ENCODE measurements around the gene C5orf15. TPM values are rescaled to one million over a fixed set of nuclear protein-coding genes. Genes with fewer than 3 reads are reported as not detected.

The C5orf15 gene
- polyA plus RNA-seq, 1 of the 3 experiments (the other 2 are of a cell fraction), result 81.0 TPM

DNA sequence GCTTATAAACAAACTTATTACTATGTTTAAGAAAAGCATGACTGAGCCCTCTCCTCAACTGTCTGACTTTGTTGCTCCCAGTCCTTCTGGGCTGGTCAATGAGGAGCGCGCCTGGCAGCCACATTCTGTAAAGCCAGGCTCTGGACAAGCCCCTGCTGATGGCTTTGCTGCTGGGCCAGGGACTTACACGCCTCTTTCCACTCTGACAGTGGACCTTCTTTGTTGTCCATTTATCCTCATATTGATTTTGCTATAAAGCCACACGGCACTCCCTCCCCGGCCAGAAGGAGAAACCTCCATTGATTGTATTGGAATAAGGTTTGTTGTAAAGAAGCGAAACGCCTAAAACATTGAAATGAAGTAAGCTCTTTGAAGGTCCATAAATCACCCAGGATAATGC lies 50.6 kb downstream of the C5orf15 start (continued):
- TF ChIP-seq, protein P1, sequence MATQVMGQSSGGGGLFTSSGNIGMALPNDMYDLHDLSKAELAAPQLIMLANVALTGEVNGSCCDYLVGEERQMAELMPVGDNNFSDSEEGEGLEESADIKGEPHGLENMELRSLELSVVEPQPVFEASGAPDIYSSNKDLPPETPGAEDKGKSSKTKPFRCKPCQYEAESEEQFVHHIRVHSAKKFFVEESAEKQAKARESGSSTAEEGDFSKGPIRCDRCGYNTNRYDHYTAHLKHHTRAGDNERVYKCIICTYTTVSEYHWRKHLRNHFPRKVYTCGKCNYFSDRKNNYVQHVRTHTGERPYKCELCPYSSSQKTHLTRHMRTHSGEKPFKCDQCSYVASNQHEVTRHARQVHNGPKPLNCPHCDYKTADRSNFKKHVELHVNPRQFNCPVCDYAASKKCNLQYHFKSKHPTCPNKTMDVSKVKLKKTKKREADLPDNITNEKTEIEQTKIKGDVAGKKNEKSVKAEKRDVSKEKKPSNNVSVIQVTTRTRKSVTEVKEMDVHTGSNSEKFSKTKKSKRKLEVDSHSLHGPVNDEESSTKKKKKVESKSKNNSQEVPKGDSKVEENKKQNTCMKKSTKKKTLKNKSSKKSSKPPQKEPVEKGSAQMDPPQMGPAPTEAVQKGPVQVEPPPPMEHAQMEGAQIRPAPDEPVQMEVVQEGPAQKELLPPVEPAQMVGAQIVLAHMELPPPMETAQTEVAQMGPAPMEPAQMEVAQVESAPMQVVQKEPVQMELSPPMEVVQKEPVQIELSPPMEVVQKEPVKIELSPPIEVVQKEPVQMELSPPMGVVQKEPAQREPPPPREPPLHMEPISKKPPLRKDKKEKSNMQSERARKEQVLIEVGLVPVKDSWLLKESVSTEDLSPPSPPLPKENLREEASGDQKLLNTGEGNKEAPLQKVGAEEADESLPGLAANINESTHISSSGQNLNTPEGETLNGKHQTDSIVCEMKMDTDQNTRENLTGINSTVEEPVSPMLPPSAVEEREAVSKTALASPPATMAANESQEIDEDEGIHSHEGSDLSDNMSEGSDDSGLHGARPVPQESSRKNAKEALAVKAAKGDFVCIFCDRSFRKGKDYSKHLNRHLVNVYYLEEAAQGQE (IDR thresholded peaks at IDR 0.05; ENCODE audit: low read depth, low read length), result no peak
- TF ChIP-seq, protein P2, sequence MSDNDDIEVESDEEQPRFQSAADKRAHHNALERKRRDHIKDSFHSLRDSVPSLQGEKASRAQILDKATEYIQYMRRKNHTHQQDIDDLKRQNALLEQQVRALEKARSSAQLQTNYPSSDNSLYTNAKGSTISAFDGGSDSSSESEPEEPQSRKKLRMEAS (IDR thresholded peaks at IDR 0.05; ENCODE audit: low read depth), result no peak
- TF ChIP-seq NRF1 (IDR thresholded peaks at IDR 0.05; ENCODE audit: low read depth, low read length), result no peak
- no peak for TF ChIP-seq POLR2AphosphoS5 (IDR thresholded peaks at IDR 0.05; ENCODE audit: low read depth, low read length)
- TF ChIP-seq TAF1 (IDR thresholded peaks at IDR 0.05; ENCODE audit: borderline replicate concordance, low read depth, low read length), result no peak
- TF ChIP-seq JUND (IDR thresholded peaks at IDR 0.05), result no peak
- no peak for TF ChIP-seq TCF12 (IDR thresholded peaks at IDR 0.05)
- no peak for TF ChIP-seq GABPA (IDR thresholded peaks at IDR 0.05; ENCODE audit: low read depth)
- no peak for TF ChIP-seq FOSL2 (IDR thresholded peaks at IDR 0.05; ENCODE audit: borderline replicate concordance, low read depth)
- no peak for TF ChIP-seq YY1 (IDR thresholded peaks at IDR 0.05; ENCODE audit: low read depth)
- no peak for TF ChIP-seq NFIC (IDR thresholded peaks at IDR 0.05; ENCODE audit: borderline replicate concordance)

DNA sequence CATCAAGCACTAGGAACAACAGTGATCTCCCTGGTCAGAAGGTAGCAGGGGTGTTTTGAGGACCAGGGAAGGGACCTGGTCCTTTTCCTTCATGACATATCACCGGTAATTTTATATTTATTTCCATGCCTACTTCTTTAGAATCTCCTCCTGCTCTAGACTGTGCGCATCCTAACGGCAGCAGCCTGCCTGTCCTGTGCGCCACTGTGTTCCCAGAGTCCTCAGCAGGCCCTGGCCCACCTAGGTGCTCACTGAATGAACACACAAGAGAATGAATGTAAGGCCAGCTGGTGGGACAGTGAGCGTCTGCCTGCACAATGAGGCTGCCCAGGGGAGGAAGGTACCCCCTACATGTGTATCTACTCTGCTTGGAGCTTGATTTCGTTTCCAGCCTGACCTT lies 51.5 kb downstream of the C5orf15 start:
- Histone ChIP-seq H4K20me1 (ENCODE audit: insufficient read depth) (no peaks in the 10 kb centered on the region), H3K9ac (no peak overlapping the region), H3K27ac (ENCODE audit: low read depth in 2 of 2, low read length in 1 of 2) (no peak overlapping the region), H3K4me2 (no peak overlapping the region), H2AFZ (ENCODE audit: low read depth) (no peak overlapping the region), H3K79me2 (ENCODE audit: insufficient read depth) (no peaks in the 10 kb centered on the region), H3K9me2 (no peaks in the 10 kb centered on the region), H3K4me3 (ENCODE audit: low read depth in 2 of 2, low read length in 1 of 2) (no peak overlapping the region), H3K27me3 (ENCODE audit: insufficient read depth) (no peaks in the 10 kb centered on the region; the same call in 1 of the 2 replicates), H3K9me3 (no peaks in the 10 kb centered on the region), H3K36me3 (replicated peaks in 1 of 2; ENCODE audit: control insufficient read depth in 1 of 2, insufficient read depth in 2 of 2, low read length in 1 of 2) (no peaks in the 10 kb centered on the region), H3K4me1 (ENCODE audit: control insufficient read depth in 1 of 2, insufficient read depth in 2 of 2, low read depth in 1 of 2, low read length in 1 of 2) (peaks cover 0 to 23% of the 10 kb centered on the region in 2 experiments; a peak in 2 of 4 replicates), H3F3A (replicated peaks; ENCODE audit: insufficient read depth) (no peaks in the 10 kb centered on the region)
- no peak for DNase-seq
- TF ChIP-seq RAD21 (IDR thresholded peaks at IDR 0.05; ENCODE audit: low read length), result no peak
- WGBS (ENCODE audit: low lambda C conversion rate), result 60% methylated on average over 6 of the region's 6 CpGs
- ChIA-PET CTCF (interaction anchor here (1.1 to 3.4 kb wide), 3 partner anchors 49 to 495 kb away, joined by 3 to 10 read pairs (median 3); no protein-coding TSS in a partner anchor), POLR2A (no interaction called here)

DNA sequence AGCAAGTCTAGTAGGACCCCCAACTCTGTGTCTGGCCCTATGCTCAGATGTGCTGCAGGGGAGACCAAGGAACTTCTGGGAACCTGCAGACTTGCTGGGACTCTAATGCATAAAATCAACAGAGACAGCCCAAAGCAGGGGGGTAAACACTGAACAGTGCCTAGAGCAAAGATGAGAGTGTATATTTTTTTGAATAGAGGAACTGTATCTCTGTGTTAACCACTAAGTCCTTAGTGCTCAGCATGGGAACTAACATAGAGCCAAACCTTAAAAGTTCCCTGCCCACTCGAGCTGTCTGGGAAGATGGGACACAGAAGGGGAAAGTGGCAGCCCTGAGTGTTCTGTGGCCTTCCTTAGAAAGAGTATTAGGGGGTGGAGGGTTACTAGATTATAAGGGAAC lies 51.9 kb downstream of the C5orf15 start:
- ChIA-PET CTCF (interaction anchor here (0.6 to 3.4 kb wide), 3 partner anchors 14 to 492 kb away, joined by 3 to 10 read pairs (median 3); no protein-coding TSS in a partner anchor), POLR2A (no interaction called here)
- no peak for TF ChIP-seq RAD21 (IDR thresholded peaks at IDR 0.05; ENCODE audit: low read length)
- TF ChIP-seq, protein P2 (IDR thresholded peaks at IDR 0.05; ENCODE audit: low read depth), result no peak
- no peak for TF ChIP-seq EZH2phosphoT487 (IDR thresholded peaks at IDR 0.05; ENCODE audit: borderline replicate concordance, low read depth)
- TF ChIP-seq RFX5 (IDR thresholded peaks at IDR 0.05; ENCODE audit: low read length), result no peak
- no peak for TF ChIP-seq POLR2AphosphoS5 (IDR thresholded peaks at IDR 0.05; ENCODE audit: low read depth, low read length)
- TF ChIP-seq, protein P3, sequence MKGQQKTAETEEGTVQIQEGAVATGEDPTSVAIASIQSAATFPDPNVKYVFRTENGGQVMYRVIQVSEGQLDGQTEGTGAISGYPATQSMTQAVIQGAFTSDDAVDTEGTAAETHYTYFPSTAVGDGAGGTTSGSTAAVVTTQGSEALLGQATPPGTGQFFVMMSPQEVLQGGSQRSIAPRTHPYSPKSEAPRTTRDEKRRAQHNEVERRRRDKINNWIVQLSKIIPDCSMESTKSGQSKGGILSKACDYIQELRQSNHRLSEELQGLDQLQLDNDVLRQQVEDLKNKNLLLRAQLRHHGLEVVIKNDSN (IDR thresholded peaks at IDR 0.05; ENCODE audit: borderline replicate concordance, low read depth), result no peak
- TF ChIP-seq, protein P4, sequence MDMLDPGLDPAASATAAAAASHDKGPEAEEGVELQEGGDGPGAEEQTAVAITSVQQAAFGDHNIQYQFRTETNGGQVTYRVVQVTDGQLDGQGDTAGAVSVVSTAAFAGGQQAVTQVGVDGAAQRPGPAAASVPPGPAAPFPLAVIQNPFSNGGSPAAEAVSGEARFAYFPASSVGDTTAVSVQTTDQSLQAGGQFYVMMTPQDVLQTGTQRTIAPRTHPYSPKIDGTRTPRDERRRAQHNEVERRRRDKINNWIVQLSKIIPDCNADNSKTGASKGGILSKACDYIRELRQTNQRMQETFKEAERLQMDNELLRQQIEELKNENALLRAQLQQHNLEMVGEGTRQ (IDR thresholded peaks at IDR 0.05; ENCODE audit: borderline replicate concordance, low read depth, low read length), result no peak
- no peak for TF ChIP-seq CHD2 (IDR thresholded peaks at IDR 0.05; ENCODE audit: low read length, partially characterized antibody)
- no peak for TF ChIP-seq YY1 (IDR thresholded peaks at IDR 0.05; ENCODE audit: low read depth)
- TF ChIP-seq NRF1 (IDR thresholded peaks at IDR 0.05; ENCODE audit: low read depth, low read length), result no peak
- TF ChIP-seq FOXM1 (IDR thresholded peaks at IDR 0.05; ENCODE audit: low read depth), result no peak
- TF ChIP-seq JUND (IDR thresholded peaks at IDR 0.05), result no peak

More for the DNA sequence above, 51.9 kb downstream of the C5orf15 start:
- WGBS (ENCODE audit: low lambda C conversion rate), result 5% methylated on average over 1 of the region's 1 CpG
- H4K20me1 ChIP-seq (ENCODE audit: insufficient read depth), result no peaks in the 10 kb centered on the region
- no peak for DNase-seq
- H3K27me3 ChIP-seq (ENCODE audit: insufficient read depth), result no peaks in the 10 kb centered on the region; the same call in 1 of the 2 replicates
- no peaks in the 10 kb centered on the region for H3K9me2 ChIP-seq
- H3K36me3 ChIP-seq (replicated peaks in 1 of 2; ENCODE audit: control insufficient read depth in 1 of 2, insufficient read depth in 2 of 2, low read length in 1 of 2), result no peaks in the 10 kb centered on the region
- H3K4me1 ChIP-seq (ENCODE audit: control insufficient read depth in 1 of 2, insufficient read depth in 2 of 2, low read depth in 1 of 2, low read length in 1 of 2), result peaks cover 0 to 20% of the 10 kb centered on the region in 2 experiments; a peak in 2 of 4 replicates
- H3K9ac ChIP-seq, result no peak overlapping the region
- H3K9me3 ChIP-seq, result no peaks in the 10 kb centered on the region
- no peak overlapping the region for H3K4me2 ChIP-seq
- no peak overlapping the region for H2AFZ ChIP-seq (ENCODE audit: low read depth)
- H3K79me2 ChIP-seq (ENCODE audit: insufficient read depth), result no peaks in the 10 kb centered on the region
- no peaks in the 10 kb centered on the region for H3F3A ChIP-seq (replicated peaks; ENCODE audit: insufficient read depth)
- no peak overlapping the region for H3K4me3 ChIP-seq (ENCODE audit: low read depth in 2 of 2, low read length in 1 of 2)
- no peak overlapping the region for H3K27ac ChIP-seq (ENCODE audit: low read depth in 2 of 2, low read length in 1 of 2)

Measured in SK-N-SH (cell line).